ENCODE results near the gene RAB42.
"Not testable (repeated sequence)": the region's sequence is repeated elsewhere in the genome, so short reads cannot be mapped to it uniquely, and the experiment has no call there.

Gene RAB42

DNA sequence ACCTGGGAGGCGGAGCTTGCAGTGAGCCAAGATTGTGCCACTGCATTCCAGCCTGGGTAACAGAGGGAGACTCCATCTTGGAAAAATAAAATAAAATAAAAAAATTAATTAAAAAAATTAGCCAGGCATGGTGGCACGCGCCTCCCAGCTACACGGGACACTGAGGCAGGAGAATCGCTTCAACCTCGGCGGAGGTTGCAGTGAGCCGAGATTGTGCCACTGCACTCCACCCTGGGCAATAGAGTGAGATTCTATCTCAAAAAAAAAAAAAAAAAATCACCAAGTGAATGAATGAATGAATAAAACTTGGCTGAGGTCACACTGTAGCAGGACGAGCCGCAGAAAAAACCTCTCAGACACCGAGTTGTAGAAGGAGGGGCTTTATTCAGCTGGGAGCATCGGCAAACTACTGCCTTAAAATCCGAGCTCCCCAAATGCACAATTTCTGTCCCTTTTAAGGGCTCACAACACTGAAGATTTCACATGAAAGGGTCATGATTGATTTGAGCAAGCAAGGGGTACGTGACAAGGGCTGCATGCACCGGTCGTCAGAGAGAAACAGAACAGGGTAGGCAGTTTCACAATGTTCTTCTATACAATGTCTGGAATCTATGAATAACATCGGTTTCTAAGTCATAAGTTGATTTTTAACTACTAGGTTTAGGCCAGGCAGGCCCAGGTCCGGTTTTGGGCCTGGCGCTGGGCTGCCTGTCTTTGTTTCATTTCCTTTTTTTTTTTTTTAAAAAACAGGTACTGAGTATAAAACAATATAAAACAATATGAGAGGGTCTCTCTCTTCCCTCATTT, 5.3 kb upstream of the RAB42 start:
- not testable (repeated sequence) for DNase-seq (ENCODE audit: low read depth)

DNA sequence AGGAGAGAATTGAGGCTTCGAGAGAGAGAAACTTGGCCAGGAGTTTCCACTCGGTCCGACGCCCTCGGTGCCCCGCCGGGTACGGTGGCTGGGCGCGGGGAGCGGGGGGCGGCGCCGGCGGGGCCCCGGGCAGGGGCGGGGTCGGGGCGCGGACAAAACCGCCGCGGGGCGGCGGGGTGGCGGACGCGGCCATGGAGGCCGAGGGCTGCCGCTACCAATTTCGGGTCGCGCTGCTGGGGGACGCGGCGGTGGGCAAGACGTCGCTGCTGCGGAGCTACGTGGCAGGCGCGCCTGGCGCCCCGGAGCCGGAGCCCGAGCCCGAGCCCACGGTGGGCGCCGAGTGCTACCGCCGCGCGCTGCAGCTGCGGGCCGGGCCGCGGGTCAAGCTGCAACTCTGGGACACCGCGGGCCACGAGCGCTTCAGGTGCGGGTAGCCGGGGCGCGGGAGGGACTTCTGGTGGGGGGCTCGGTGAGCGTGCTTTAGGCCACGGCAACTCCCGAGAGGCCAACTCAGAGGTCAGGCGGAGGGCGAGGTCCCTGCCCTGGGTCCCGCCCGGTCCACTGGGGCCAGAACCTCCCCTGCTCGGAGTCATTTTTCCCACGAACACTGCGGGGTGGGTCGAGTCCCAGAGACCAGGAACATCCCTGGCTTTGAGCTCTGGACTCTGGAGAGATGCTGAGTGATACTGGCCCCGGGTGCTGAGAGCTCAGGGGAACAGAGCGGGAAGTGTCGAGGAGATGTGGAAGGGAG, 431 bp downstream of the RAB42 start:
- DNase-seq (ENCODE audit: low read depth): no peak

DNA sequence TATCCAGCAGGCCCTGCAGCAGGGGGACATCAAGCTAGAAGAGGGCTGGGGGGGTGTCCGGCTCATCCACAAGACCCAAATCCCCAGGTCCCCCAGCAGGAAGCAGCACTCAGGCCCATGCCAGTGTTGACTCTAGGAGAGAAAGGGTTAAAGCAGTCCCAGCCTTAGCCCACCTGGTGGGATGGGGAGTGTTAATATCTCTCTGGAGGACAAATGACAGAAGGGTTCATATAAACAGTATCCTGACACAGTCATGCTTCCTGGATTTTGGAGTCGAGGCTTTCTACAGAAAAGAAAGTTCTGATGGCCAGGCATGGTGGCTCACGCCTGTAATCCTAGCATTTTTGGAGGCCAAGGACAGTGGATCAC, 1.9 kb downstream of the RAB42 start:
- DNase-seq (ENCODE audit: low read depth): not testable (repeated sequence)

DNA sequence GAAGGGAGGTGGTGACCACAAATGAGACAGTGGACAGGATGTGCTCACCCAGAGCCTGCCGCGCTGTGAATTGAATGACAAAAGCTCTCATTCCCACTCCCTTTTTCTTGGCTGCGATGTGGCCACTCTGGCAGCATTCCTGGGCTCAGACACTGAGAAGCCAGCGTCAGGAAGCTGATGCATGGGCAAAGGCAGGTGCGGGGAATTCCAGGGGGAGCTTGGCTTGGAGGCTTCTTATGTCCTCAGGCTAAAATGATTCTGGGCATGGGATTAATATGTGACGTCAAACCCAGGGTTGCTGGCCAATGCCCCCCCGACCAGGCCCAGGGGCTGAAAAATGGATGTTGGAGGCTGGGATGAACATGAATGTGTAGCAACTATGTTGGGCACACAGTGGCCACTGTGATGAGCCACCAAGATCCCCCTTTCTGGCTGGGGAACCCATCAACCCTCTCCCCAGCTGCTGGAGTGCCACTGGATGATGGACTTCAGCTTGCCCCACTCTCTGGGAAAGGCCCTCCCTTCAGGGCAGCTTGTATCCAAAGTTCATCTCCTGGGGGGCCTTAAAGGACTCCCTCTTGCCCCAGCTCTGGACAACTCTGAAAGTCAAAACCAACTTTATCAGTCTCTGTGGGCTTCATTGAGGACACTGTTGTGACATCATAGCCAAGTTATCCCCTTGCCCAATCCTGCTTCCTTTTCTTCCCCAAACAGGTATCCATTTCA, 2.8 kb downstream of the RAB42 start:
- DNase-seq (ENCODE audit: low read depth): peak; percentile 67

DNA sequence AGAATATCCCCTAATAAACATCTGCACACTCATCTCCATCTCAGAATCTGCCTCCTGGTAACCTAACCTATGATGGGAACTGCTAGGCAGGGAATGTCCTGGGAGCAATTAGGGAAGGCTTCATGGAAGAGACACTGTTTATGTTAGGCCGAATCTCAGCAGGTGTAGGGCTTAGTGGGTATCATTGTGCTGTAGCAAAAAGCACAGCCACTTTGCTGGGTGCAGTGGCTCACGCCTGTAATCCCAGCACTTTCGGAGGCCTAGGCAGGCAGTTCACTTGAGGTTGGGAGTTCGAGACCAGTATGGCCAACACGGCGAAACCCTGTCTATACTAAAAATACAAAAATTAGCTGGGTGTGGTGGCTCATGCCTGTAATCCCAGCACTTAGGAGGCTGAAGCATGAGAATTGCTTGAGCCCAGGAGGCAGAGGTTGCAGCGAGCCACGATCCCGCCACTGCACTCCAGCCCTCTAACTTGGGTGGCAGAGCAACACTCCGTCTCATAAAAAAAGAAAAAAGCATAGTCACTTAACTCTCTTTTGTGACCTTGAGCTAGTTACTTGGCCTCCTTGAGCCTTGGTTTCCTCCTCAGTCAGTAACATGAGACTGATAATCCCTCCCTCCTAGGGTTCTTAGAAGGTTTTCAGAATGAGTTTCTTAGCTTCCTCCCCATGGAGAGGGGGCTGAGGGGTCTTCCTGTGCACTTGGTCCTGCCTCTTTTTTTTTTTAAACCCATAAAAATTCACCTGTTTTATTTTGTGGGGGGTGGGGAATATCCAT, 3.5 kb downstream of the RAB42 start:
- no peak for DNase-seq (ENCODE audit: low read depth)

DNA sequence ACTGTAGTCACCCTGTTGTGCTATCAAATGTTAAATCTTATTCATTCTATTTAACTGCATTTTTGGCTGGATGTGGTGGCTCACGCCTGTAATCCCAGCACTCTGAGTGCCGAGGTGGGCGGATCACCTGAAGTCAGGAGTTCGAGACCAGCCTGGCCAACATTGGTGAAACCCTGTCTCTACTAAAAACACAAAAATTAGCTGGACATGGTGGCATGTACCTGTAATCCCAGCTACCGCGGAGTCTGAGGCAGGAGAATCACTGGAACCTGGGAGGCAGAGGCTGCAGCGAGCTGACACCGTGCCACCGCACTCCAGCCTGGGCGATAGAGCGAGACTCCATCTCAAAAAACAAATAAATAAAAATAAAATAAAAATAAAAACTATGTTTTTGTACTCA, 4.2 kb downstream of the RAB42 start:
- DNase-seq (ENCODE audit: low read depth): not testable (repeated sequence)

DNA sequence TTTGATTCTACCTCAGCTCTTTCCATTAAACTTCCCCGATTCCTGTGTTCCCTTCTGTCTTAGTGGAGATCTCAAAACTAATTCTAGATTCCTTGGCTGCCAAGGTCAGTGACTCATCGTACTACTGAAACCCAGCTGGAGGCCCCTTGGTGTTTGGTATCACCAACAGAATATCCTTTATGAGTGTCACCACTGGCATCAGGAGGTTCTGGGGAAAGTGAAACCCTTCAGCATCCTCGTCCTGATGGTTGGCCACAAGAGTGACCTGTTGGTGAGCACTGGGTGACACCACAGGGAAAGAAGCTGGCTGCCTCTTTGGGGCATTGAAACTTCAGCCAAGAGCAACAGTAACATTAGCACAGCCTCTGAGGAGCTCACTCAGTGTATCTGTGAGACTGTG, 9.6 kb downstream of the RAB42 start:
- peak; percentile 92 for DNase-seq (ENCODE audit: low read depth)

DNA sequence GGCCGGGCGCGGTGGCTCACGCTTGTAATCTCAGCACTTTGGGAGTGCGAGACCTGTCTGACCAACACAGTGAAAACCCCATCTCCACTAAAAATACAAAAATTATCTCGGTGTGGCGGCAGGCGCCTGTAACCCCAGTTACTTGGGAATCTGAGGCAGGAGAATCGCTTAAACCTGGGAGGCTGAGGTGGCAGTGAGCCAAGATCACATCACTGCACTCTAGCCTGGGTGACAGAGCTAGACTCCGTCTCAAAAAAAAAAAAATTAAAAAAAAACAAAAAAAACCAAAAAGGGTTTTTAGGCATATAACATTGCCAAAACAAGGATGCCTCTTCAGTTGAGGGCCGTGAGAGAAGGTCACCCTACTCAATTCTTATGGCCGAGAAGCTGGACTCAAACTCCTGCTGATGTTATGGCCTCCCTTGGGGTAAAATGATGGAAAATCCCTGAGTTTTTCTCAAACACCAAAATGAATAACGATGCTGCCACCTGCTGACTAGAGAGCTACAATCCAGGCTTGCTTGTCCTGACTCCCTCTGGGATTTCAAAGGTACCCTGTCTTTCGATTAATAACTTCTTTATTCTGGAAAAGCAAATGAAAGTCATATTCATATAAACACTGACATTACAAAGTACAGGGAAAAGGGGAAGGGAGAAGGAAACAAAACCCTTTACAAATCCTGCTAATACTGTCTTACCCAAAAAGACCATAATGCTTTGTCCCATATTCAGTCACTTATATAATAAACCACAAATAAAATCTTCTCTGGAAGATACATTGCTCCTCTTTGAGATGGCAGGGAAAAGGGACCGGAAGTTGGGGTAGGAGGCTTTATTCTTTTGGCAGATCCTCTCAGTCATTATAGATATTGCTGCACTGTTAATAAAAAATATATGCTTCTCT, 10.7 kb downstream of the RAB42 start:
- peak; percentile 87 for DNase-seq (ENCODE audit: low read depth)

DNA sequence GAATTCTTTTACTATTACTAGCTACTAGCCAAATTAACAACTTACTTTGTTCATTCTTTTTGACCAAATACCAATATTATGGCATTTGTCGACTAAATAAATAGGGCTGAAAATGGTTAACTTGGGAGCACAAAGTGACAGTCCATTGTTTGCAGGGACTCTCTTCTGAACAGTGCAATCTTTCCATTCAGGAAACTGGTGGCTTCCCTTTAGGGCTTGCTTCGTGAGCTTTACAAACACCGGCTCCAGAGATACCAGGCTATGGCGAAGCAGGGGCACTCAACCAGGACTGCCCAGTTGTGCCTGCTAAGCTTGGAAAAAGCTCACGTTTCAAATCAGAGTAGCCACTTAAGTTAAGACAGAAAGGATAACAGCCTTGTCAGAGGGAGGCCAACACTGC, 12.3 kb downstream of the RAB42 start:
- DNase-seq (ENCODE audit: low read depth): no peak

DNA sequence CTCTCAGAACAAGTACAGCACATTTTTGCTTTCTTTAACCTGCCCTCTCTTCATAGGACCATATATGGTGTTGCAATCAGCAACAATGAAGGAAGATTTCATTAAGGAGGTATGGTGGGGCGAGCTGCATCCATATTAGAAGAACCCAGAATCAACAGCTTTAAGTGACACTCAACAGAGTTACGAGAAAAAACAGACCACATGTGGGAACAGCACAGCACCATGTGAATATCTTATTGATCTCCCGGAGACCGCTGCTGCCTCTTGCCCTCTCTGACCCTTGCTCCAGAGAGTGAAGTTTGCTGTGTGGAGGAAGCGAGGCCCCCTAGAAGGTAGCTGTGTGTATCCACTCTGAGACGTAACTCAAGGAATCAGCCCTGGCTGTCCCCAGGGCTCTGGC, 12.9 kb downstream of the RAB42 start:
- no peak for DNase-seq (ENCODE audit: low read depth)

DNA sequence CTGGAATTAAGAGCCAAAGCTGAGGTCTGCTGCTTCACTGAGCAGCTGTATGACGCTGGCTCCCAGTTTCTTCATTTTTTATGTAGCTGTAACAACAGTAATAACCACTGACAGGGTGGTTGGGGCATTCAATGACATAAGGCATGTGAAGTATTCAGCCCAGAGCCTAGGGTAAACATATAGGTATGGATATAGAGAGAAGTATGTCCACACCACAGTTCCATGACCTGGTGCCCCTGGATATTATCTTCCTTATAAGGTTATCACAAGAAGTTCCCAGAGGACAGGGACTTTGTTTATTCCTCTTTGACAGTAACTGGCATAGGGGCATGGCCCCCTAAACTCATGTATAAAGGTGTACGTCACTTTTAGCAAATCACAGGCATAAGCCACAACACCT, 14.7 kb downstream of the RAB42 start:
- DNase-seq (ENCODE audit: low read depth): no peak

DNA sequence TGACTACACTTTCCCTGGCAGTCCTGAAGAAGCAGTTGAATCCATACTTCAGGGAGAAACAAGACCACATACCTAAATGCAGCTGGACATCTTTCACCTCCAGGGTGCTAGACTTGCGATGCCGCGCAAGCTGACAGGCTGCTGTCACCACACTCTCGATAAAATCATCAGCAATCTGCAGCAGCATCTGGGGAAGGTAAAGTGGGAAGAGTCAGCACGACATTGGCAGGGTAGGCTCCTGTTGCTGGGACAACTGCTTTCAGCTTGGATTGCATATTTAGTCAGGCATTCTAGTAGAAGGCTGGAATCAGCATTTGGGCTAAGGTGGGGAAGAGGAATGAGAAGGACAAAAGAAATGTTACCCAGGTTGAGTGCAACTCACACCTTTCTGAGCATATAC, 21.1 kb downstream of the RAB42 start:
- no peak for DNase-seq (ENCODE audit: low read depth)

DNA sequence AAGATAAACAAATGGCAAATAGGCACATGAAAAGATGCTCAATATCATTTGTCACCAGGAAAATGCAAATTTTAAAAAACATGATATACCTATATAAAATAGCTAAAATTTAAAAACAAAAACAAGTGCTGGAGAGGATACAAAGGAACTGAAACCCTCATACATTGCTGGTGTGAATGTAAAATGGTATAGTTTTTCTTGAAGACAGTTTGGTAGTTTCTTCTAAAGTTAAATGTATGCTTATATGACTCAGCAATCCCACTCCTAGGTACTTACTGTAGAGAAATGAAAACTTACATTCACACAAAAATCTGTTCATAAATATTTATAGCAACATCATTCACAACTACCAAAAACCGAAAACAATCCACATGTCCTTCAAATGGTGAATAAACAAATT, 39.6 kb downstream of the RAB42 start:
- DNase-seq (ENCODE audit: low read depth): no peak

DNA sequence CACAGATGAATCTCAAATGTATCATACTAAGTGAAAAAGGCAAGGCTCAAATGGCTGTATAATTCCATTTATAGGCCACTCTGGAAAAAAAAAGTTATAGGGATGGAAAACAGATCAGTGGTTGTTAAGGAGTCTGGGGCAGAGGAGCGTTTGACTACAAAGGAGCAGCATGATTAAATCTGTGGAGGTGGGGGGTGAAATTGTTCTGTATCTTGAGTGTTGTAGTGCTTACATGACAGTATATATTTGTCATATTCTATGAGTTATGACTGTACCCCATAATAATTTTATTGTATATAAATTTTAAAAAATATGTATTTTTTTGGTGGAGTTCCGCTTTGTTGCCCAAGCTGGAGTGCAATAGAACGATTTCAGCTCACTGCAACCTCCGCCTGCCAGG, 40.5 kb downstream of the RAB42 start:
- DNase-seq (ENCODE audit: low read depth): no peak

DNA sequence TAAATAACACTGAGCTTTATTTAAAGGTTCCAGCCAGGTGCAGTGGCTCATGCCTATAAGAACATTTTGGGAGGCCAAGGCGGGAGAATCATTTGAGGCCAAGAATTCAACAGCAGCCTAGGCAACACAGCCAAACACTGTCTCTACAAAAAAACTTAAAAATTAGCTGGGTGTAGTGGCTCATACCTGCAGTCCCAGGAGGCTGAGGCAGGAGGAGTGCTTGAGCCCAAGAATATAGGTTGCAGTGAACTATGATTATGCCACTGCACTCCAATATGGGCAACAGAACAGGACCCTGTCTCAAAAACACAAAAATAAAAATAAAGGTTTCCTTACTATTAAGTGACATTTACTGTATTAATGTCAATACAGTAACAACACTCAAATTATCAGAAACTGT, 48.7 kb downstream of the RAB42 start:
- DNase-seq (ENCODE audit: low read depth): peak; percentile 51

DNA sequence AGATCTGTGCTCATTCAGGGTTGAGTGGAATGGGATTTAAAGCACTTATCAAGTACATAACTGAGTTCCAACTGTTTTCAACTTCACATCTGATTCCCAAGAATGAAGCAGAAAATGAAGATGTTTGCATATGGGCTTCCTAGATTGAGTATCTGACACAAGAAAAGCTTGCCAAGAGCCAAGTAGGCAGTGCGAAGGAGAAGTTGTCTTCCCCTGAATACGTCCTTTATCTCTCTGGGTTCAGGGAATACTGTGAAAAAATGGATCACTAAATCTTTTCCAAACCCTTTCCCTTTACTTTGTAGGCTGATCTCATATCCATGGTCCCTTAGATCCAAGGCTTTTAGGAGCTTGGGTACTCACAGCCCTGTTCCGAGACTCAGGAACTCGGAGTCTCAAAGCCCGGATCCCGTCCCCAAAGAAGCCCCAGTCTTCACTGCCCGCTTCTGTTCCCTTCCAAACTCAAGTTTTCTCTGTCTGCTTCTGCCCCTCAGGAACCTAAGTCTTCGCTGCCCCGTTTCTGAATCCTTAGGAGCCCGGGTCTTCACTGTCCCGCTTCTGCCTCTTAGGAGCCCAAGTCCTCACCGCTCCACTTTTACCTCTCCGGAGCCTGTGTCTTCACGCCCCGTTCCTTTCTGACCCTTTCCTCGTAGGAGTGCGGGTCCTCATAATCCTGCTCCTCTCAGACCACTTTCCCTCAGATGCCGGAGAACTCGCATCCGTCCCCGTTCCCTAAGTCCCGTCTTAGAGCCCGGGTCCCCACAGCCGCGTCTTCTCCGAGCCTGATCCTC, 50.2 kb downstream of the RAB42 start:
- DNase-seq (ENCODE audit: low read depth): no peak

DNA sequence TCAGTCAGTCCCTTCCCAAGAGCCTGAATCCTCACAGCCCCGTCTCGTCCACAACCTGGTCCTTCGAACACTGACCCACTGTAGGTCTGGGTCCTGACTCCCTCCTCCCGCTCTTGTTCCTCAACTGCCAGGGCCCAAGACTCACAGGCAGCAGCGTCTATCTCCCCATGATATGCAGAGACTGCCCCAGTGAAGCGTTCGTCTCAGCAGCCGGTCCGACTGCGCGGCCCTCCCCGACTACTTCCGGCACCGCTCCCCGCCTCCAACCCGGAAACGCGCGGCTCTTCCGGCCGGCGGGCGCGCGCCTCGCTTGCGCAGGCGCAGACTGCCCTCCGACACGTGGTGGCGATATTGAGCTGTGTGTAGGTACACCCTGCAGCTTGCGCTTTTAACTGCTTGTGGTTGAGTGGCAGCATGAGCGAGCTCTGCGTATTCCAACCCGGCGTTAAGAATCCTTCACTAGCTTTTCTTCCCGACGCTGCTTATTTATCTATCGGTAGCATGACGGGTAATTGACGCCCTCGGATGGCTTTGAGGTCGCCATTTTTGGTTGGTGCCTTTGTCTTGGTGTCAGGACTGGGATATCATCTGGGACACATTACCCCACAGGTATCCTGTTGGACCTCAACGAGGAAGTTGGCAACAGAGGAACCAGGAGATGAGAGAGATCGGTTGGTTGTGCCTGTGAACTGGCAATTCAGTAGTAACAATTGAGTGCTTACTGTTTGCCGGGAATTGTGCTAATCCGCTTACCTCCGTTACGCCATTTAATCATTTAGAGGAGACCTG, 51.0 kb downstream of the RAB42 start, which contains the start of gene TAF12:
Gene TAF12, minus strand, starts transcription at position 221 of the 789 bp plus-strand sequence. CDS start 20,986 bp downstream, outside the sequence.
- peak; percentile 94 for DNase-seq (ENCODE audit: low read depth)

DNA sequence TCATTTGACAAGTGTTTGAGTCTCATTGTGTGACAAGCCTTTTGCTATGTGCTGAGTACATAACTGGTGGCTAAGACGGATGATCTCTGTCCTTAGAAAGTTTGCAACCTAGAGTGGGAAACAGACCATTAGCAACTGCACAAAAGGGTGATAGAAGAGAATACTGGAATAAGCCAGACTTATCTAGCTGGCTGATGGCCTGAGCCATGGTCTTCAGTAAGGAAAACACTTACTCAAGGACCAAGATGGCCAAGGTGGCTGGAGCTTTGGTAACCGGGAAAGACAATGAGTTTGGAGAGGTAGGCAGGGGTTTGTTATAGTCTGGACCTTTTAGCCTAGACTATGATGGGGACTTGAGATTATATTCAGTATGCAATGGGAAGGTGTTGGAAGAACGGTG, 52.4 kb downstream of the RAB42 start:
- DNase-seq (ENCODE audit: low read depth): no peak

All from ELR (cell line).